Activated CD4-positive, alpha-beta T cell treated with anti-CD3 and anti-CD28 coated beads, Interleukin-2, amount 50 U/mL, for 1 hour (primary cell): Measurements from ENCODE around the gene KLHL26.

Experiments used
- DNase-seq: peaks from one replicate; pipeline ENCODE4 v3.0.0-alpha.2; 2020

The KLHL26 gene

GRCh38 chr19:18616023-18616422 lies 20.8 kb upstream of the KLHL26 start:
- DNase-seq: no peak

DNA sequence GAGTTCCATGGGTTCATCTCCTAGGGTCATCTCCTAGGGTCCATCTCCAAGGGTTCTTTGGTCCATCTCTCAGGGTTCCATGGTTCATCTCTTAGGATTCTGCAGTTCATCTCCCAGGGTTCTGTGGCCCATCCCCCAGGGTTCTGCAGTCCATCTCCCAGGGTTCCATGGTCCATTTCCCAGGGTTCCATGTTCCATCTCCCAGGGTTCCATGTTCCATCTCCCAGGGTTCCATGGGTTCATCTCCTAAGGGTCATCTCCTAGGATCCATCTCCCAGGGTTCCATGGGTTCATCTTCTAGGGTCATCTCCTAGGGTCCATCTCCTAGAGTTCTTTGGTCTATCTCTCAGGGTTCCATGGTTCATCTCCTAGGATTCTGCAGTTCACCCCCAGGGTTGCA lies 19.3 kb upstream of the KLHL26 start:
- no peak for DNase-seq

DNA sequence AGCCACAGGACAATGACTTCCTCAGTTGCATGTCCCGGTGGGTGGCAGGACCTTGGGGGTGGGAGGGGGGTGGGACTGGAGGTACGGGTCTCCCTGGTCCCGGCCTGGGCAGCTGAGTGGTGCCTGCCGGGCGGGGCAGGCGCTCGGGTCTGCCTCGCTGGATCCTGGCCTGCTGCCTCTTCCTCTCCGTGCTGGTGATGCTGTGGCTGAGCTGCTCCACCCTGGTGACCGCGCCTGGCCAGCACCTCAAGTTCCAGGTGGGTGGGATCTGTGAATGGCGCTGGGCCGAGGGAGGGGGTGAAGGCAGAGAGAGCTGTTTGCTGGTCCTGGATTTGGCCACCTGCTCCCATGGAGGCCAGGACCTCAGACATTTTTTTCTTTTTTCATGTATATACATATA lies 18.6 kb upstream of the KLHL26 start:
- DNase-seq: no peak

- no peak for DNase-seq
These were observed 16.5 kb upstream of the KLHL26 start for GRCh38 chr19:18620311-18620710.

- no peak for DNase-seq
These were observed 15.9 kb upstream of the KLHL26 start for GRCh38 chr19:18620902-18621301.

DNA sequence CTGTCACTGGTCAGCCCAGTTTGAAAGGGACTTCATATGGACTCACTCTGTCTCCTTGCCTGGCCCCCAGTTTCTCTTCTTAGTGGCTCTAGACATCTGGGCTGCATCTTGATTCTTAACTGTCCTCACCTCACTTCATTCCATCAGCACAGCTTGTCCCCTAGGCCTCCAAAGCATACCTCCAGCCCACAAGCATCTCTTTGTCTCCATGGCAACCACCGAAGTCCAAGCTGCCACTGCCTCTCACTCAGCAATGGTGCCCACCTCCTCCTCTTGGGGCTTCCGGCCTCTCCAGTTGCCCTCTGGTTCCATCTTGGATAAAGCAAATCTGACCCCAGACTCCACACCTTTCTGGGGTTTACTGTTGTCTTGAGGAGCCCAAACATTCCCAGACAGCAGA lies 9.9 kb upstream of the KLHL26 start:
- DNase-seq: no peak

DNA sequence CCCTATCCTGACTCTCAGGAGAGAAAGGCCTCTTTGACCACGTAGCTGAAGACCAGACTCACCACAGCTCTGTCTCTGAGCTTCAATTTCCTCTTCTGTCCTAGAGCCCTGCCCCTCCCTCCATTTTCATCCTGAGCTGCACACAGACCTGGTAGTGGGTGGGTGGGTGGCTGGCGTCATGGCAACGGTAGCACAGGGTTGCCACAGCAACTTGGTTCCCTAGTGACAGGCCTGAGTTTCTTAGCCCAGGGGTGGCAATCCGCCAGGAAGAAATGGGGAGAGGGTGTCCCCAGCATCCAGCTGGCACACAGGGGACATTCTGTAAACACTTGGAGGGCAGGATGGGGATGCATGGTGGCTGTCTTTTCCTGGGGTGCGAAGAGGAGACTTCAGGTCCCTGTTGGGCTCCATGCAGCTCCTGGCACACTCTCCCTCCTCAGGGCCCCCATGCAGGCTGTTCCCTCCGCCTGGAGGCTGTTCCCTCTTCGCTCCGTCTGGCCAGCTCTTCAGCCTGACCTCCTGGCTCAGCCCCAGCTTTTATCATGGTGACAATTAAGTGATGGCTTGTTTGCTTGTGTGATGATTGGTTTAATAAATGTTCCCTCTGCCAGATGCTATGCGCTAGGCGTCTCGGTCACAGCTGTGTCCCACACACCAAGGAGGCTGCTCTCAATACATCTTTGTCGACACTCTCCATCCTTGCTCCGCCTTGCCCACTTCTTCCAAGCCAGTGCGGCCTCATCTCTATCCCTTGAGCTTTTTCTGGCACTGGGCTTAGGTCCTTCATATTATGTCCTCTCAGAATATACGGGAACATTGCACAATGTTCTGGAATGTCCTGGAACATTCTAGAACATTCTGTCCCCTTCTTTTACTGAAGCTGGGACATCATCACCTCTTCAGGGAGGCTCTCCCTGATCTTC lies 7.4 kb upstream of the KLHL26 start:
- no peak for DNase-seq

GRCh38 chr19:18633321-18633720 lies 3.5 kb upstream of the KLHL26 start:
- no peak for DNase-seq

- no peak for DNase-seq
These were observed 2.1 kb upstream of the KLHL26 start for GRCh38 chr19:18634612-18635297.

DNA sequence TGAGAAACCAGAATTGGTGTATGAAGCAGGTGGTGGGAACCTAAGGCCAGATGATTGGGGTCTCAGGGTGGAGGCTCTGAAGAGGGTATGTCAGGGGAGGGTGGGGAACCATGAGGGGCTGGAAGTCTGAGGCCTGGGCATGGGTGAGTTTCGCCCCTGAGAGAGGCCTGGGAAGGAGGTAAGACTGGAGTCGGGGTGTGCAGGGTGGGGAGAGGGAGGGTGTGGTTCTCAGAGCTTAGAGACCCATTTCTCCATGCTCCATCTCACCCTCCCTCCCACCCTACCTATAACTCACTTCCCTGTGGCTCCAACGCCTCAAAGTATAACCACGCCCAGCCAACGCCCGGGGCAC lies 1.0 kb upstream of the KLHL26 start:
- no peak for DNase-seq

DNA sequence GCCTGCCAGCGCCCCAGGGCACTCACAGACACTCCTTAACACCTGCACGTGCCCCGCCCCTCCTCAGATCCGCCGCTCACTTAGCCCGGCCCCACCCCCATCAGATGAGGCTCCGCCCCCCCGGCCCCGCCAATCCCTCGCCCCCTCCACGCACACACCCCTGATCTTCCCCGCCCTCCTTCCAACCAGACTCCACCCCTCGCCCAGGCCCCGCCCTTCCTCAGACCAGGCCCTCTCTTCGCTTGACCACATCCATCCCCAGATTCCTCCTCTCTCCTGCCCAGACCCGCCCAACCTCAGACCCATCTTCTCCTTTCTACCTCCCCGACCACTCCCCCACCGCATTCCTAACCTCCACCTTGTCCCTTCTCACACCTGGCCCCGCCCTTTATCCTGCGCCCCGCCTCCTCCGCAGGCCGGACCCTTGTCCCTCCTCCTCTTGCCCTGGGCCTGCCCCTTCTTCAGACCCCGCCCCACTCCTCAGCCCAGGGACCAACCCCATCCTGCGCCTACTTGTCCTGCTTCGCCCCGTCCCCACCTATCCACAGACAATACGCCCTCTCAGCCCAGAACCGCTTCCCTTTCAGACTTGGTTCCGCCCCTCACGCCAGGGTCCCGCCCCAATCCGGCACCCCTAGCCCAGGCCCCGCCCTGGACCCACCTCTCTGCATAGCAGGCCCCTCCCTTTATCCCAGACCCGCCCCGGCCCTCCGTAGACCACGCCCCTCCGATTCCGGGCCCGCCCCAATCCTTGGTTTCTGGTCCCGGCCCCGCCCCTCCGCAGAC lies 452 bp upstream of the KLHL26 start:
- DNase-seq: peak; percentile 100

DNA sequence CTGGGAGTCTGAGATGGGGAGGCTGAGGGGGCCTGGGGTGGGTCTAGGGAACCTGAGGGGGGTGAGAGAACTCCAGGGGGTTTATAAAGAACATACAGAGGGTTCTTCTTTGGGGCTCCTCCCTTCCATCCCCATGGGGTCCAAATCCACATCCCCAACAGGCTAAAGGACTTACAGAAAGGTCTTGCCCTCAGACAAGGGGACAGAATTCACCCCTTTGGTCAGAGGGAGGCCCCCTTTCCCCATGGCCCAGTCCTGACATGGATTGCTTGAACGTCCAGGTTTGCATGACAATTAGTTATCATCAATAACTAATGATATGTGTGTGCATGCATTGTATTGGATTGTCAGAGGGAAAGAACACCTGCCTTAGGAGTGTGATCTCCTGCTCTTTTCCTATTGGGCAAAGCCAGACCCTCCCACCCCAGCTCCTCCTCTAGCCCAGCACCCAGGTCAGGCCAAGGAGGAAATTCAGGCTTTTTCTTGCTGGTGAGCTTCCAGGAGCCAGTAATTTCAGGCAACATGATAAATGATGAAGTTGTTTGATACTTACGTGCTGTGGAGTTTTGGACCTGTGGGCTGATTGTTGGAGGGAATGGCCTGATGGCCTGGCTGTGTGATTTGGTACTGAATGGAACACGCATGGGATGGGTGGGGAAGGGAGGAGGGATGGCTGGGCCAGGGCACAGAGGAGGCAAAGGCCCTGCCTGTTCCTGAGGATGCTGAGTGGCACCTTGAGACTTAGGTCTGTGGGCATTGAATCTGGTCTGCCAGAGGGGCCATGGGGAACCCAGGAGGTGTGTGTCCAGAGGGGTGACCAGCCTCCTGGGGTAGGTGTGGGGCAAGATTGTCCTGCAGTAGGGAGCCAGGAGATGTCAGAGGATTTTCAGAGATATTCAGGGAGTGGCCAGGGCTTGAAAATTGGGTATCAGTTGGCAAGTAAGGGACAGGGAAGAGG lies 1.1 kb downstream of the KLHL26 start:
- no peak for DNase-seq

DNA sequence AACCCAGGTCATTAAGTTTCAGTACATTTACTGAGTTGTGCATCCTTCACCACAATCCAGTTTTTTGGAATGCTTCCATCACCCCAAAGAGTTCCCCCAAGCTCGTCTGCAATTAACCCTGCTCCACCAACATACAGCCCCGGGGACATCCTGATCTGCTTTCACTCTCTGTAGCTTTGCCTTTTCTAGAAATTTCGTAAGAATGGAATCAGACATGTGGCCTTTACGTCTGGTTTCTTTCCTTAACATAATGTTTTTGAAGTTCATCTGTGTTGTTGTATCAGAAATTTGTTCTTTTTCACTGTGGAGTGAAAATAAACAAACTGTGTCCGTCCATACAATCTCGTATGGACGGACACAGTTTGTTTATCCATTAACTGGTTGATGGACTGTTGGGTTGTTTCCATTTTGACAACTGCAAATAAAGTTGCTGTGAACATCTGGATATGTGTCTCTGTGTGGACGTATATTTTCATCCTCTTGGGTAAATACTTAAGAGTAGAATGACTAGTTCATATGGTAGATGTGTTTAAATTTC lies 2.9 kb downstream of the KLHL26 start:
- DNase-seq: no peak

- DNase-seq: no peak
These were observed 7.6 kb downstream of the KLHL26 start for GRCh38 chr19:18644196-18645034.

DNA sequence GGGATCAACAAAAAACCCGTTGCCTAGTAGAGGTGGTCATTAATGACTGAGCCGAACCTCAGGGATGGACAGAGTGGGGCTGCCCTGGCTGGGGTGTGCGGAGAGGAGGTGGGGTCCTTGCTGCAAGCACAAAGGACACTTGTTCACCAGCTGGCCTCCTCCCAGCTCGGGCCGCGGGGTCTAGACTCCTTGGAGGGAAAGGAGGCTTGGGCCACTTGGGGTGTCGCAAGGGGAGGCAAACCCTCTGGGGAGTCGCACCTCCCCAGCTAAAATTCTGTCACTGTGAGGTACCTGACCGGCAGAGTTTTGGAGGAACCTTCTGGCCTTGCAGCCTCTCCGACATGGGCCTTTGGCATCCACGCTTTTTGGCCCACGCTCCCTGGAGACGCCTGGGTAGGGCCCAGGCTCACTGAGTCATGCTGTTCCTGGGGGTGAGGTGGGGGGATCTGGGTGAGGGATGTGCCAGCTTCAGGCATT lies 8.2 kb downstream of the KLHL26 start:
- DNase-seq: no peak

- DNase-seq: no peak
These were observed 9.9 kb downstream of the KLHL26 start for GRCh38 chr19:18646535-18647370.

- no peak for DNase-seq
These were observed 10.5 kb downstream of the KLHL26 start for GRCh38 chr19:18647371-18647767.

DNA sequence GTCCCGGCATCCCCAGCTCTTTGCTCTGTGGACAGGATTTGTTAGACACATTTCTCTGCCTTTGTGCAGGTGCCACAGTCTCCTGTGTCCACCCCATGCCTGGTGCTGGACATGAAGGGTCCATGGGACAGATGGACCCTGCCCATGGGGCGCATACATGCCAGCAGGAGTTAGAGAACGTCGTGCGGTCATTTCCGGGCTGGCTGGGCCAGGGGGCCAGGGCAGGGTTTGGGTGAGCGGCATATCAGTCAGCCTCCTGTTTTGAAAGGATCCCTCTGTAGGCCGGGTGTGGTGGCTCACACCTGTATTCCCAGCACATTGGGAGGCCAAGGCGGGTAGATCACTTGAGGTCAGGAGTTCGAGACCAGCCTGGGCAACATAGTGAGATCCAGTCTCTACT lies 11.0 kb downstream of the KLHL26 start:
- DNase-seq: no peak

DNA sequence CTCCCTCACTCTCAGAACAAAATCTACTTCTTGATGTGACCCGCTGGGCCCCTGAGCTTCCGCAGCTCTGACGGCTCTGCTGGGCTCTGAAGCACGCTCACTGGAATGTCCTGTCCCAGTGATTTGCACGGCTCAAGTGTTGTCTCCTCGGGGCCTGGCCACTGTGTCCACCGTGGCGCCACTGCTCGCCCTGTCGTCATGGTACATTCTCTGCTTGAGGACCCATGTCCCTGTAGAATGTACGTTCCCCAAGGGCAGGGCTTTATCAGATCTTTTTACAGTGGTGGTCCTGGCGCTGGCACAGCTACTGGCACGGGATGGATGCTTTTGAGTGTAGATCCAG lies 12.1 kb downstream of the KLHL26 start:
- no peak for DNase-seq

- no peak for DNase-seq
These were observed 12.7 kb downstream of the KLHL26 start for GRCh38 chr19:18649371-18650020.
